ENCODE data around the gene SLC2A1. TPM values are rescaled to one million over a fixed set of nuclear protein-coding genes. Genes with fewer than 3 reads are reported as not detected.

The SLC2A1 gene
- polyA plus RNA-seq (2012; ENCODE audit: low read depth, missing spikeins) = 33.9 TPM

GRCh38 chr1:42958488-42959319 lies at the start of gene SLC2A1:
SLC2A1 (minus strand) TSS chr1:42958868; CDS start chr1:42958651, 217 bp downstream.
- FAIRE-seq (peak; percentile 88), DNase-seq (ENCODE audit: insufficient read length, low spot score) (peak; percentile 95)
- TF ChIP-seq SPI1 (IDR thresholded peaks at IDR 0.05; ENCODE audit: low read depth, low read length) (no peak), POLR2A (IDR thresholded peaks at IDR 0.05; ENCODE audit: low read depth, low read length) (peak; percentile 96), POLR2AphosphoS5 (IDR thresholded peaks at IDR 0.05; ENCODE audit: low read depth, low read length) (peak; percentile 93), PAX5 (IDR thresholded peaks at IDR 0.05; ENCODE audit: insufficient read depth, low read length, severe bottlenecking) (no peak), TAF1 (IDR thresholded peaks at IDR 0.05; ENCODE audit: low read depth, low read length) (peak; percentile 90)

DNA sequence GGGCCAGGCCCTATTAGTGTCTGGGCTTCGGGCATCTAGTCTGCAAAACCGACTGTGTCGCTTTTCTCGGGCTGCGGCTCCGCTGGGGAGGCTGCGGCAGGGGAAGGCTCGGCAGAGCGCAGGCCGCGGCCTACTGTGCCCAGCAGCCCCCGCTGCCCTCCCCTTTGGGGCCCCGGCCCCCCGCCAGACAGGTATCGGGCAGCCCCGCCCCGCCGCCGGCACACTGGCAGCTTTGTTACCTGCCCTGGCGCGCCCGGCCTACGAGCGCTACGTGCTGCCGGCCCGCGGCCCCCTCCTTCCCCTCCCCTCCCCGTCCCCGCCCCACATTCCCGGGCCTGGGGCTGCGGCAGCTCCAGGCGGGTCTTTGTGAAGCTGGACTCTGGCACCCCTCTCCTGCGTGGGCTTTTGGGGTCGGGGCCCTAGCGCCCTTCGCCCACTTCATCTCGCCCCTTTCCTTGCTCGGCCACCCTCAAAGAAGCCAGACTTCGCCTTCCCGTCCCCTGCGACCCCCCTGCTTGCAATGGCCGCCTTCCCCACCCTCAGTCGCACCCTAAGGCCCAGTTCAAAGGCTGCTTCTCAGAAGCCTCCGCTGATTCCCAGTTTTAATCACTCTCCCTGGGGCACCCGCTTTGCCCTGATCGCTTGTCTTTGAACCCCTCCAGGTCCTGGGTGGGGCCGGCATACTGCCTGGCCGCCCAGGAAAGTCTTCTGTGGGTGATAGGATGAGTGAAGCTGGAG lies 48.9 kb upstream of the SLC2A1 start:
- TF ChIP-seq TAF1 (IDR thresholded peaks at IDR 0.05; ENCODE audit: low read depth, low read length) (no peak), POLR2AphosphoS5 (IDR thresholded peaks at IDR 0.05; ENCODE audit: low read depth, low read length) (no peak), SPI1 (IDR thresholded peaks at IDR 0.05; ENCODE audit: low read depth, low read length) (no peak), POLR2A (IDR thresholded peaks at IDR 0.05; ENCODE audit: low read depth, low read length) (no peak), POU2F2 (IDR thresholded peaks at IDR 0.05; ENCODE audit: low read depth, low read length) (no peak), PAX5 (IDR thresholded peaks at IDR 0.05; ENCODE audit: insufficient read depth, low read length, severe bottlenecking) (no peak)
- no peak for FAIRE-seq
- DNase-seq (ENCODE audit: insufficient read length, low spot score) = no peak

GRCh38 chr1:43005460-43006361 lies 47.0 kb upstream of the SLC2A1 start:
- DNase-seq (ENCODE audit: insufficient read length, low spot score) (no peak), FAIRE-seq (no peak)
- TF ChIP-seq PAX5 (IDR thresholded peaks at IDR 0.05; ENCODE audit: insufficient read depth, low read length, severe bottlenecking) (no peak), POLR2AphosphoS5 (IDR thresholded peaks at IDR 0.05; ENCODE audit: low read depth, low read length) (no peak), TAF1 (IDR thresholded peaks at IDR 0.05; ENCODE audit: low read depth, low read length) (no peak), POU2F2 (IDR thresholded peaks at IDR 0.05; ENCODE audit: low read depth, low read length) (no peak)

GRCh38 chr1:43004587-43005459 lies 46.2 kb upstream of the SLC2A1 start:
- TF ChIP-seq POU2F2 (IDR thresholded peaks at IDR 0.05; ENCODE audit: low read depth, low read length) (no peak), POLR2AphosphoS5 (IDR thresholded peaks at IDR 0.05; ENCODE audit: low read depth, low read length) (no peak), PAX5 (IDR thresholded peaks at IDR 0.05; ENCODE audit: insufficient read depth, low read length, severe bottlenecking) (no peak), SPI1 (IDR thresholded peaks at IDR 0.05; ENCODE audit: low read depth, low read length) (no peak), TAF1 (IDR thresholded peaks at IDR 0.05; ENCODE audit: low read depth, low read length) (no peak)
- no peak for DNase-seq (ENCODE audit: insufficient read length, low spot score)
- no peak for FAIRE-seq

DNA sequence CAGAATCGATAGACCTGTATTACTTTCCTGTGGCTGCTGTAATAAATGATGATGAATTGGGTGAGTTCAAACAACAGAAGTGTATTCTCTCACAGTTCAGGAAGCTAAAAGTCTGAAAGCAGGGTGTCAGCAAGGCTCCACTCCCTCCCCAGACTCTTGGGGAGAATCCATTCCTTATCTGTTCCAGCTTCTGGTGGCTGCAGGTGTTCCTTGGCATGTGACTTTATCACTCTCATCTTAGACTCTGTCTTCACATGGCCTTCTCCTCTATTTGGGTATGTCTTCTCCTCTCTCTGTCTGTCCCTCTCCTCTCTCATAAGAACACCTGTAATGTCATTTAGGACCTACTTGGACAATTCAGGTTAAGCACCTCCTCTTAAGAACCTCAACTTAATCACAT lies 44.1 kb upstream of the SLC2A1 start:
- TF ChIP-seq POLR2A (IDR thresholded peaks at IDR 0.05; ENCODE audit: low read depth, low read length) (no peak), PAX5 (IDR thresholded peaks at IDR 0.05; ENCODE audit: insufficient read depth, low read length, severe bottlenecking) (no peak), SPI1 (IDR thresholded peaks at IDR 0.05; ENCODE audit: low read depth, low read length) (no peak), TAF1 (IDR thresholded peaks at IDR 0.05; ENCODE audit: low read depth, low read length) (no peak), POU2F2 (IDR thresholded peaks at IDR 0.05; ENCODE audit: low read depth, low read length) (no peak), POLR2AphosphoS5 (IDR thresholded peaks at IDR 0.05; ENCODE audit: low read depth, low read length) (no peak)
- DNase-seq (ENCODE audit: insufficient read length, low spot score) (no peak), FAIRE-seq (no peak)

GRCh38 chr1:43002116-43002515 lies 43.4 kb upstream of the SLC2A1 start:
- TF ChIP-seq POLR2AphosphoS5 (IDR thresholded peaks at IDR 0.05; ENCODE audit: low read depth, low read length) (no peak), SPI1 (IDR thresholded peaks at IDR 0.05; ENCODE audit: low read depth, low read length) (no peak), POU2F2 (IDR thresholded peaks at IDR 0.05; ENCODE audit: low read depth, low read length) (no peak), POLR2A (IDR thresholded peaks at IDR 0.05; ENCODE audit: low read depth, low read length) (no peak), PAX5 (IDR thresholded peaks at IDR 0.05; ENCODE audit: insufficient read depth, low read length, severe bottlenecking) (no peak), TAF1 (IDR thresholded peaks at IDR 0.05; ENCODE audit: low read depth, low read length) (no peak)
- no peak for FAIRE-seq

DNA sequence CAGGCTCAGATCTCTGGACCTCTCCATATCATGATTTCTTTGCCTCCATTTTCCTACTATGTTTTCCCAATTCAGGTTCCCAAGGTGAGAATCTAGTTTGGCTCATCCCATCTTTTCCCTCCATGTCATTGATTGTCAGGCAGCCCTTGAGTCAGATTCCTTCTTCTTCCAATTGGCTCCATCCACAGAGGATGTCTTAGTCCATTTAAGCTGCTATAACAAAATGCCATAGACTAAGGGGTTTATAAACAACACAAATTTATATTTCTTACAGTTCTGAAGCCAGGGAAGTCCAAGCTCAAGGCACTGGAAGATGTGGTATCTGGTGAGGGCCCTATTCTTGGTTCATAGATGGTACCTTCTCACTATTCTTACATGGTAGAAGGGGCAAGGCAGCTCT lies 42.8 kb upstream of the SLC2A1 start:
- no peak for FAIRE-seq
- no peak for DNase-seq (ENCODE audit: insufficient read length, low spot score)

More at GRCh38 chr1:43002116-43002515, 43.4 kb upstream of the SLC2A1 start:
- no peak for DNase-seq (ENCODE audit: insufficient read length, low spot score)

GRCh38 chr1:43000271-43000670 lies 41.6 kb upstream of the SLC2A1 start:
- no peak for FAIRE-seq
- no peak for DNase-seq (ENCODE audit: insufficient read length, low spot score)

More for the DNA sequence above, 42.8 kb upstream of the SLC2A1 start:
- TF ChIP-seq POLR2AphosphoS5 (IDR thresholded peaks at IDR 0.05; ENCODE audit: low read depth, low read length) = no peak

More at GRCh38 chr1:43000271-43000670, 41.6 kb upstream of the SLC2A1 start:
- no peak for TF ChIP-seq SPI1 (IDR thresholded peaks at IDR 0.05; ENCODE audit: low read depth, low read length)
- TF ChIP-seq PAX5 (IDR thresholded peaks at IDR 0.05; ENCODE audit: insufficient read depth, low read length, severe bottlenecking) = no peak
- no peak for TF ChIP-seq POLR2AphosphoS5 (IDR thresholded peaks at IDR 0.05; ENCODE audit: low read depth, low read length)
- no peak for TF ChIP-seq POU2F2 (IDR thresholded peaks at IDR 0.05; ENCODE audit: low read depth, low read length)
- no peak for TF ChIP-seq TAF1 (IDR thresholded peaks at IDR 0.05; ENCODE audit: low read depth, low read length)
- no peak for TF ChIP-seq POLR2A (IDR thresholded peaks at IDR 0.05; ENCODE audit: low read depth, low read length)

Data from GM12891 (cell line).